ENCODE data around the gene PGAP6. TPM values are rescaled to one million over a fixed set of nuclear protein-coding genes. Genes with fewer than 3 reads are reported as not detected.

Gene PGAP6
- total RNA-seq, 3 donors from 2014 or later: 24.5 to 49.5 (median 36.7) TPM

DNA sequence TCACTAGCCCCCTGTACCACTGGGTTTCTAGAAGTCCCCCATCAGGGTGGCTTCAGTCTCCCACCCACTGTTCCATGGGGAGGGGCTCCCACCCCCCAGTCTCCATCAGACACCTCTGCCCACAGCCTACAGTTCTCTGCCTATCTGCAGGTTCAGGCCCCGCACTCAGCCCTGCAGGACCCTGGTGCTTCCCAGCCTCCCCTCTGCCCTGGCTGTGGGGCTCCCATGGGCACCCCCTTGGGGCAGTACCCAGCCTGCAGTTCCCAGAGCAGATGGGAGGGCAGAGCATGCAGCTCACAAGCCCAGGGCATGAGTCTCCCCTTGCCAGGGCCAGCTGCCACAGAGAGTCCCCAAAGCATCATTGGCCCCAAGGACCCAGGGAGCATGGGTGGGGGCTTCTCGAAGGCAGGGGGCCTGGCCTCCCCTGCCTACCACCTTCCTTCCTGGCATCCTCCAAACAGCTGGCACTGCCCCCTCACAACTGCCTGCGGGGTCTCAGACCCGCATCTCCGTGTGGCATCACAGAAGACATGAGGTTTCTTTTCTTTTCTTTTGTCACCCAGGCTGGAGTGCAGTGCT is 8.7 kb downstream of the PGAP6 start:
- no peaks in the 10 kb centered on the region for H3K9me3 ChIP-seq
- H3K27ac ChIP-seq: no peak overlapping the region
- no peak overlapping the region for H3K4me3 ChIP-seq
- H3K4me1 ChIP-seq: peaks cover 0 to 6% of the 10 kb centered on the region in 2 donors
- H3K27me3 ChIP-seq: no peaks in the 10 kb centered on the region
- intact Hi-C loops (cut with DNase I; ENCODE audit: low total_unique reads): no loop called here
- peaks cover 2% of the 10 kb centered on the region for H3K36me3 ChIP-seq
- DNase-seq (ENCODE audit: low spot score in 2 of 2): no peak
- no peak for TF ChIP-seq POLR2AphosphoS5 (IDR thresholded peaks at IDR 0.05)
- TF ChIP-seq, protein P1, sequence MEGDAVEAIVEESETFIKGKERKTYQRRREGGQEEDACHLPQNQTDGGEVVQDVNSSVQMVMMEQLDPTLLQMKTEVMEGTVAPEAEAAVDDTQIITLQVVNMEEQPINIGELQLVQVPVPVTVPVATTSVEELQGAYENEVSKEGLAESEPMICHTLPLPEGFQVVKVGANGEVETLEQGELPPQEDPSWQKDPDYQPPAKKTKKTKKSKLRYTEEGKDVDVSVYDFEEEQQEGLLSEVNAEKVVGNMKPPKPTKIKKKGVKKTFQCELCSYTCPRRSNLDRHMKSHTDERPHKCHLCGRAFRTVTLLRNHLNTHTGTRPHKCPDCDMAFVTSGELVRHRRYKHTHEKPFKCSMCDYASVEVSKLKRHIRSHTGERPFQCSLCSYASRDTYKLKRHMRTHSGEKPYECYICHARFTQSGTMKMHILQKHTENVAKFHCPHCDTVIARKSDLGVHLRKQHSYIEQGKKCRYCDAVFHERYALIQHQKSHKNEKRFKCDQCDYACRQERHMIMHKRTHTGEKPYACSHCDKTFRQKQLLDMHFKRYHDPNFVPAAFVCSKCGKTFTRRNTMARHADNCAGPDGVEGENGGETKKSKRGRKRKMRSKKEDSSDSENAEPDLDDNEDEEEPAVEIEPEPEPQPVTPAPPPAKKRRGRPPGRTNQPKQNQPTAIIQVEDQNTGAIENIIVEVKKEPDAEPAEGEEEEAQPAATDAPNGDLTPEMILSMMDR (IDR thresholded peaks at IDR 0.05): no peak
- no peak for TF ChIP-seq POLR2A (IDR thresholded peaks at IDR 0.05)

DNA sequence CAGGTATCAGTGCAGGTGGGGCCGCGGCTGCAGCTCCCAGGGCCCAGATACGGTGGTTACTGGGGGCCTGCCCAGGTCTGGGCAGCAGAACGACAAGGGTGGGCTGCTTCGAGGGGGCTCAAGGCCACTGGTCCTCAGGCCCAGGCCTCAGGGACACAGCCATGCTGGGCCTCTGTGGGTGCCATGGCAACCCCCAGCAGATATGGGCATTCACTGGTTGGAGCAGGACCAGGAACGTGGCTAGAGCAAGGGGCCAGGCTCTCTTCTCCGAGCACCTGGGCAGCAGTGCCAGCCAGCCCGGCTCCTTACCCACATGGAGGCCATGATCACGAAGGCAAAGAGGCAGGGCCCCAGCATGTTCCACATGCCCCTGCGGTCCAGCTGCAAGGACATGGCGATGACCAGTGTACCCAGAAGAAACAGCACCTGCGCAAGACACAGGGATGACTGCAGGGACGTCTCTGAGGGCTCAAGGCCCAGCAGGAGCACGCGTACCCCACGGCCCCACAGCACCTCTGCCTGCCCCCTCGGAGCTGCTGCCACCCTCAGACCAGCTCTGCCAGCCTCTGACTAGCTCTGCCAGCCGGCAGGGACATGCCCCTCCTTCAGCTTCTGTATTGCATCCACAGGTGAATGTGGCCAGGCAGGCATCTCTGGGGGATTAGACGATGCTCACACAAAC is 9.3 kb downstream of the PGAP6 start:
- H3K9me3 ChIP-seq: no peaks in the 10 kb centered on the region
- no peak for DNase-seq (ENCODE audit: low spot score in 2 of 2)
- no peak overlapping the region for H3K27ac ChIP-seq
- intact Hi-C loops (cut with DNase I; ENCODE audit: low total_unique reads): no loop called here
- H3K4me3 ChIP-seq: no peak overlapping the region
- peaks cover 0 to 6% of the 10 kb centered on the region in 2 donors for H3K4me1 ChIP-seq
- H3K36me3 ChIP-seq: peaks cover 7% of the 10 kb centered on the region
- H3K27me3 ChIP-seq: no peaks in the 10 kb centered on the region
- TF ChIP-seq POLR2A (IDR thresholded peaks at IDR 0.05): no peak
- TF ChIP-seq, protein P1 (IDR thresholded peaks at IDR 0.05): no peak
- TF ChIP-seq POLR2AphosphoS5 (IDR thresholded peaks at IDR 0.05): no peak

DNA sequence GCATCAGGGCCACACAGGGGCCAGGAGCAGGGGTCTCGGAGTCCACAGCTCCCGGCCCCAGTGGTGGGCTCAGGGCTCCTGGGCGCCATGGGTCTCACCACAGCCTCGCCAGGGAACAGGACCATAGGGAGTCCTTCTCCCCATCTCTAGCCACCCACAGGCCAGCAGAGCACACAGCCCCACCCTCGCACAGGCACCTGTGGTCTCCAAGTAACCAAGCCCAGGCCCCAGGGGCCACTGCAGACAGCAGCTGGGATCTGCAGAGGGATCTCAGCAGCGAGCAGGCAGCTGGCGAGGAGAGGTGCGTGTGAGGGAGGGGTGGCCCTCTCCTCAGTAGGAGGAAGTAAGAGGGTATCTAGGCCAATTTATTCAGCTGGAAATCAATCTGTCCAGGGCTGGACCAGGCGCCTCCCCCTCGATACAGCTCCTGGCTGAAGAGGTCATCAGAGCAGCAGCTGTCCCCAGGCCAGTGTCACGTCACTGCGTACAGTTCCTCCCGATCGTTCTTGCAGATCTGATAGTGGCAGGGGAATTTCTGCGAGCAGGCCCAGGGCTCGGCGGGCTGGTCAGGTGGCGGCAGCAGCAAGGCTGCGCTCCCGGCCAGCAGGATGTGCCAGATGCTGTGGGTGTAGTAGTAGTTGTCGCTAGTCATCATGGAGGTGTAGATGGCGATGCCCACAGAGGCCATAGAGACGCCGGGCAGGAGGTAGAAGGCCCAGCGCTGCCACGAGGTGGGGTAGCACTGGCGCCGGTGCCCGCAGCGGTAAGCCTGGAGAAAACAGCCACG is 10.1 kb downstream of the PGAP6 start:
- peaks cover 7% of the 10 kb centered on the region for H3K36me3 ChIP-seq
- DNase-seq (ENCODE audit: low spot score in 2 of 2): no peak
- no peaks in the 10 kb centered on the region for H3K27me3 ChIP-seq
- TF ChIP-seq POLR2AphosphoS5 (IDR thresholded peaks at IDR 0.05) (no peak), POLR2A (IDR thresholded peaks at IDR 0.05) (no peak)
- TF ChIP-seq, protein P1 (IDR thresholded peaks at IDR 0.05): no peak
- H3K9me3 ChIP-seq: no peaks in the 10 kb centered on the region
- intact Hi-C loops (cut with DNase I; ENCODE audit: low total_unique reads): no loop called here
- H3K27ac ChIP-seq: no peak overlapping the region
- peaks cover 0 to 6% of the 10 kb centered on the region in 2 donors for H3K4me1 ChIP-seq
- no peak overlapping the region for H3K4me3 ChIP-seq

DNA sequence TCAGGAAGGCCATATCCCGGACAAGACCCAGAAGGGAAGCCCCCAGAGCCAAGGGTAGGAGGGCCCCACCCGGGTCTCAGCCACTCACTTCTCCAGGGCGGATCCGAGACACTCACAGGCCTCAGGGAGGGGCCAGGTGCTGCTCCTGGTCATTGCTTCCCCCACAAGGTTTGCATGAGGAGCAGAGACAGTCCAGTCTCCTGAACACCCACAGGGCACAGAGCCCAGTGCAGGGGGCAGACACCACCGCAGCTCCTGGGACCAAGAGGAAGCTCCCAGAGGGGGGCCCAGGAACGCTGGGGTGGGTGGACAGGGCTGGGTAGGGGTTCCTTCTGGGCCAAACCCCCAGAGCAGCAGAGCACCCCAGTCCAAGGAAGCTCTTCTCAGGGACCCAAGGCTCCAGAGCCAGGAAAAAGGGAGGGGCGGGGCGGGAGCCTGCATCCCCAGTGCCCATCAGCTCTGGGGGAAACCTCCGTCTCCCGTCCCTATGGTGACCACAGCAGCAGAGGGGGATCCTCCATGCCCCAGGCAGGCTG is 10.7 kb downstream of the PGAP6 start:
- Histone ChIP-seq H3K4me1 (peaks cover 0 to 6% of the 10 kb centered on the region in 2 donors), H3K36me3 (peaks cover 7% of the 10 kb centered on the region), H3K27ac (peak overlapping the region; percentile 58 to 78), H3K4me3 (peak overlapping the region; percentile 54 to 73 (median 57)), H3K9me3 (no peaks in the 10 kb centered on the region), H3K27me3 (no peaks in the 10 kb centered on the region)
- TF ChIP-seq POLR2A (IDR thresholded peaks at IDR 0.05) (no peak), POLR2AphosphoS5 (IDR thresholded peaks at IDR 0.05) (no peak)
- TF ChIP-seq, protein P1 (IDR thresholded peaks at IDR 0.05): no peak
- intact Hi-C loops (cut with DNase I; ENCODE audit: low total_unique reads): no loop called here
- no peak for DNase-seq (ENCODE audit: low spot score in 2 of 2)

Measured in breast epithelium (tissue), 4 donors.